ENCODE results near the gene AIPL1.

- TF ChIP-seq, protein P1, sequence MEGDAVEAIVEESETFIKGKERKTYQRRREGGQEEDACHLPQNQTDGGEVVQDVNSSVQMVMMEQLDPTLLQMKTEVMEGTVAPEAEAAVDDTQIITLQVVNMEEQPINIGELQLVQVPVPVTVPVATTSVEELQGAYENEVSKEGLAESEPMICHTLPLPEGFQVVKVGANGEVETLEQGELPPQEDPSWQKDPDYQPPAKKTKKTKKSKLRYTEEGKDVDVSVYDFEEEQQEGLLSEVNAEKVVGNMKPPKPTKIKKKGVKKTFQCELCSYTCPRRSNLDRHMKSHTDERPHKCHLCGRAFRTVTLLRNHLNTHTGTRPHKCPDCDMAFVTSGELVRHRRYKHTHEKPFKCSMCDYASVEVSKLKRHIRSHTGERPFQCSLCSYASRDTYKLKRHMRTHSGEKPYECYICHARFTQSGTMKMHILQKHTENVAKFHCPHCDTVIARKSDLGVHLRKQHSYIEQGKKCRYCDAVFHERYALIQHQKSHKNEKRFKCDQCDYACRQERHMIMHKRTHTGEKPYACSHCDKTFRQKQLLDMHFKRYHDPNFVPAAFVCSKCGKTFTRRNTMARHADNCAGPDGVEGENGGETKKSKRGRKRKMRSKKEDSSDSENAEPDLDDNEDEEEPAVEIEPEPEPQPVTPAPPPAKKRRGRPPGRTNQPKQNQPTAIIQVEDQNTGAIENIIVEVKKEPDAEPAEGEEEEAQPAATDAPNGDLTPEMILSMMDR (IDR thresholded peaks at IDR 0.05): no peak
- no peak for TF ChIP-seq EZH2 (IDR thresholded peaks at IDR 0.05; ENCODE audit: borderline replicate concordance, insufficient read depth, low read depth, low read length, poor library complexity, severe bottlenecking)
These were observed 48.6 kb upstream of the AIPL1 start for GRCh38 chr17:6483507-6483906.
